ENCODE data around the gene PRDM13. TPM values are rescaled to one million over a fixed set of nuclear protein-coding genes. Genes with fewer than 3 reads are reported as not detected.
"Not testable (repeated sequence)": the region's sequence is repeated elsewhere in the genome, so short reads cannot be mapped to it uniquely, and the experiment has no call there.

The PRDM13 gene
- total RNA-seq, 2 donors from 2014 or later, result not detected

DNA sequence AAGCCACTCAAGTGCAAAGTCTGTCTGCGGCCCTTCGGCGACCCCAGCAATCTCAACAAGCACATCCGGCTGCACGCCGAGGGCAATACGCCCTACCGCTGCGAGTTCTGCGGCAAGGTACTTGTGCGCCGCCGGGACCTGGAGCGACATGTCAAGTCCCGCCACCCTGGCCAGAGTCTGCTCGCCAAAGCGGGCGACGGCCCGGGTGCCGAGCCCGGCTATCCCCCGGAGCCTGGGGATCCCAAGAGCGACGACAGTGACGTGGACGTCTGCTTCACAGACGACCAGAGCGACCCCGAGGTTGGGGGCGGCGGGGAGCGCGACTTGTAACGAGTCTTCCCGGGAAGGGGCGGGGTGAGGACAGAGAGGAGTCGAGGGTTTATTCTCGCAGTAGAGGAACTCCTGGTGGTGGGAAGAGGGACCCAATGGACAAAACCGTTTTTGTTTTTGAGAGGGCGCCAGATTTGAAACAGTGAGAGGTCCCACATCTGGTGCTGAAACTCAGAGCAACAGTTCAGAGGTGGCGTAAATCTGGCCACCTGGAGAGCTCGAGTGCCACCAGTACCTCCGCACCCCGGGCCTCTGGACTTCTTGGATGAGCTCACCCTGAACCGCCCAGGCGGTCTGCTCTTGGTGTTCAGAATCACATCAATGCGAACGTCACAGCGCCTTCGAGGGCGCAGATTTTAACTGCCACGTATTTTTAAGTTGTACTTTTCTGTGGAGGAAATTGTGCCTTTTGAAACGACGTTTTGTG is 8.0 kb downstream of the PRDM13 start:
- ATAC-seq, result no peak
- intact Hi-C loops (cut with DNase I), result no loop called here
- no peak for DNase-seq

DNA sequence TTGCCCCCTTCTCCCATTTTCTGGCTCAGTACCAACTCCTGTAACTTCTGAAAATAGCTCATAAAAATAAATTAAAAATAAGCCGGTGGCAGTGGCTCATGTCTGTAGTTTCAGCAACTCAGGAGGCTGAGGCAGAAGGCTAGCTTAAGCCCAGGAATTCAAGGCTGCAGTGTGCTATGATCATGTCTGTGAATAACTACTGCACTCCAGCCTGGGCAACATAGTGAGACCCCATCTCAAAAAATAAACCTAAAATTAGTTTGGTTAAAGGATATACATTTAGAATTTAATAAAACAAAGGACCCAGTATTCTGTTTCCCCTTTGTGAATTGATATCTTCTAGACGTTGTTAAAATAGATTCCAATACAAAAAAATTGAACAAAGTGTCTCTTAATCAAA is 10.5 kb downstream of the PRDM13 start:
- ATAC-seq (no peak), DNase-seq (no peak)
- intact Hi-C loops (cut with DNase I), result no loop called here

DNA sequence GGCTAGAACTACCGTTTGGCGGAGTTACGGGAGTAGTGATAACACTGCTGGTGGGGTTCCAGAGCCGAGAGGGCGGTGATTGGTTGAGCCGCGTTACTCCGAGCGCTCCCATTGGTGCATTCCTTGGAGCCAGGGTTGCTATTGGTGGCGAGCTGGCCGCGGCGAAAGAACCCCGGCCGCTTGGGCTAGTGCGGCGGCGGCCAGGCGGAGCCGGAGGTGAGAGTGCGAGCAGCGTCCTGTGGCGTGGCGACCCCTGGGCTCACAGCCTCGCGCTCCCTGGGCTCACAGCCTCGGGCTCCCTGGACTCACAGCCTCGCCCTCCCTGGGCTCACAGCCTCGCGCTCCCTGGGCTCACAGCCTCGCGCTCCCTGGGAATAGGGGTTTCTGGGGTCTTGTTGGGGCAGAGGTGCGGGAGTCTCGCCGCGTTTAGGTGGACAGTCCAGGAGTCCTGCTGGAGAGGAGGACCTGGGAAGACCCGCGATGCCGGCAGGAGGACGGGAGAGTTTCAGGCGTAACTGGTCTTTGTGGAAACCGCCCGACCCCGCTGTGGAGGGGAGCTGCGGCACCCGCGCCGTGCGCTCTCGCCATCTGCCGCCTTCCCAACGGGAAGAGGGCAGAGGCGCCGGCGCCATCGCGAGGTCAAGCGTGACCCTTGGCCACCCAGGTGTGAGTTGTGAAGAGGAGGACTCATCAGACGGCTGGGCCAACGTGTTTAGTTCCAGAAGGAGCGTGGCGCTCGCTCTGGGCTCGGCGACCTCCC is 12.2 kb downstream of the PRDM13 start:
- DNase-seq, result no peak
- ATAC-seq, result no peak
- intact Hi-C loops (cut with DNase I), result no loop called here

DNA sequence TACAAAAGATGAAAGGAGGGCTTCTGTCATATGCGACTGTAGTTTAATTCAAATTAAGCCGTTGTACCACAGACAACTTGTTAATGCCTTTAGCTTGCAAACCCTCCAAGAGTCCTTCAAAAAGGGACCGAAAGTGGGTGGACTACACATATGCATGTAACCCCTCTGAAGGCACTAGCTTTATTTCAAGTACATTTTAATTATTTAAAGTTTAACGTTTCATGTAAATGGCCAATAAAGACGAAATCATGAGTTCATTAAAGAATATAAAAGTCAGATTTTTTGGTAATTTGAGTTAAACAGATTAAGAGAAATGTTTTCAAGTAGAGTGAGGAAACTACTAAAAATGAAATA is 12.8 kb downstream of the PRDM13 start:
- no peak for DNase-seq
- intact Hi-C loops (cut with DNase I), result no loop called here
- ATAC-seq, result no peak

DNA sequence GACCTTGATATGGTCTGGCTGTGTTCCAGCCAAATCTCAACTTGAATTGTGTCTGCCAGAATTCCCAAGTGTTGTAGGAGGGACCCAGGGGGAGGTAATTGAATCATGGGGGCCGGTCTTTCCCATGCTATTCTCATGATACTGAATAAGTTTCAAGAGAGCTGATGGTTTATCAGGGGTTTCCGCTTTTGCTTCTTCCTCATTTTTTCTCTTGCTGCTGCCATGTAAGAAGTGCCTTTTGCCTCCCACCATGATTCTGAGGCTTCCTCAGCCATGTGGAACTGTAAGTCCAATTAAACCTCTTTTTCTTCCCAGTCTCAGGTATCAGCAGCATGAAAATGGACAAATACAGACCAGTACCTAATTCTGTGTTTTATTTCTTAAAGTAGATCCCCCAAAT is 15.4 kb downstream of the PRDM13 start:
- DNase-seq; ATAC-seq; intact Hi-C loops (cut with DNase I): not testable (repeated sequence)

DNA sequence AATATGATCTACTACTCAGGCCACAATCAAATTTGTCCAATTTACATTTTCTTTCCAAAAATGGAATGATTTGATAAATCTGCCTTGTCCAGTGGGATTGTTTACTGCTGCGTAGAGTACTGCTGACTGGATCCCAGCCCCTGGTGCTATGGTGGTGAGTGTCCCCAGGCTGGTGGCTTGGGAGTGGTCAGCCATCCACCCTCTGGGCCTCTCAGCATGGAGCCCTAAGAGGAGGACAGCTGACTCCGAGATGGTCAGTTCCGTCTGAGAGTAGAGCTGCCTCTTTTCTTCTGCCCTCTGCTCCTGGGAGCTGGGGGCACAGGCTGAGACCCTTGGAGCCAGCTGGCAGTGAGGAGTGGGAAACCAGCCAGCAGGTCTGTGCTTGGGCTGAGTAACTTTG is 22.7 kb downstream of the PRDM13 start:
- intact Hi-C loops (cut with DNase I), result no loop called here
- no peak for DNase-seq
- no peak for ATAC-seq

DNA sequence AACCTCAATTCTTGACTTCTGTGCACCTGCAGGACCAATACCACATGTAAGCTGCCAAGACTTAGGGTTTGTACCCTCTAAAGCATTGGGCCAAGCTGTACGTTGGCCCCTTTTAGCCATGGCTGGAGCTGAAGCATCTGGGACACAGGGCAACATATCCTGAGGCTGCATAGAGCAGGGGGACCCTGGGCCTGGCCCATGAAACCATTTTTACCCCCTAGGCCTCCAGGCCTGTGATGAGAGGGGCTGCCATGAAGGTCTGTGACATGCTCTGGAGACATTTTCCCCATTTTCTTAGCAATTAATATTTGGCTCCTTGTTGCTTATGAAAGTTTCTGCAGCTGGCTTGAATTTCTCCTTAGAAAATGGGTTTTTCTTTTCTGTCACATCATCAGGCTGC is 31.0 kb downstream of the PRDM13 start:
- intact Hi-C loops (cut with DNase I), result no loop called here
- ATAC-seq, result no peak
- DNase-seq, result no peak

DNA sequence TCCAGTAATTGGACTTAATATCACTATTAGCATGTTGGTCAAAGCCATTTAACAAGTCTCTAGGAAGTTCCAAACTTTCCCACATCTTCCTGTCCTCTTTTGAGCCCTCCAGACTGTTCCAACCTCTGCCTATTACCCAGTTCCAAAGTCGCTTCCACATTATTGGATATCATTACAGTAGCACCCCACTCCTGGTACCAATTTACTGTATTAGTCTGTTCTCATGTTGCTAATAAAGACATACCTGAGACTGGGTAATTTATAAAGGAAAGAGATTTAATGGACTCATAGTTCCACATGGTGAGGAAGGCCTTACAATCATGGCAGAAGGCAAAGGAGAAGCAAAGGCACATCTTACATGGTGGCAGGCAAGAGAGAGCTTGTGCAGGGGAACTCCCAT is 31.7 kb downstream of the PRDM13 start:
- DNase-seq; intact Hi-C loops (cut with DNase I); ATAC-seq: not testable (repeated sequence)

DNA sequence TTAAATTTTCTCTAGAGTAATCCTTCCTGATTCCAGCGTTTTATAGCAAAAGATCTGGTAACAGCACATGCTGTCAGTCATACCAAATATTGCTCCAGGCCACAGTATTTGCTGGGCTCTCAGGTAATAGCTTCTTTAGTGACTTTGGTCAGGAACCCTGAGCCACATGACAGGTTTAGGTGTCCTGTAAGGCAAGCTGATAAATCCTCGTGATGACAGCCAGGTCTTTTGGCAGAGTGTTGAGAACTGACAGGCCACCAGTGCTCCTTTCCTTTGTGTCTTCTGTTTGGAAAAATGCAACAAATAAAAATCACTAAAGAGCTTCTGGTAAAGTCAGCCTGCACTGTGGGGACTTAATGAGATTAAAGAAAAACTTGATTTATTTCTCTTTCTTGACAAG is 34.6 kb downstream of the PRDM13 start:
- no peak for DNase-seq
- intact Hi-C loops (cut with DNase I), result no loop called here
- no peak for ATAC-seq

DNA sequence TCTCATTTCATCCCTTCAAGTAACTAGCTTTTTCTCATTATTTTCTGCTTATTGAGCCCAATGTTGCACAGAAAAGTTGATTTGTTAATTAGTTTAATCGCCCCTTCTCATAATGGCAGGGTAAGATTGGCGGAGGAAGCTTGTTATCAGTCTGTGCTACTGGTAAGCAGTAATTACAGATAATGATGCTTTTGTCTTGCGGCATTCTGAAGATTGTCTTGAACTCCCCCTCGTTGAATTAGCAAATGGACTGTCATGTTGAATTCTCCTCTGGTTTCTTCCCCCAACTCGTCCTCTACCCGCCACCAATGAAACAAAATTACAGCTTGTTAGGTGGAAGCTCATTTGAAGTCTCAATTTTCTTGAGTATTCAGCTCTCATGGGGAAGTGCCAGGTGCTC is 39.4 kb downstream of the PRDM13 start:
- ATAC-seq (no peak), DNase-seq (no peak)
- intact Hi-C loops (cut with DNase I), result no loop called here

DNA sequence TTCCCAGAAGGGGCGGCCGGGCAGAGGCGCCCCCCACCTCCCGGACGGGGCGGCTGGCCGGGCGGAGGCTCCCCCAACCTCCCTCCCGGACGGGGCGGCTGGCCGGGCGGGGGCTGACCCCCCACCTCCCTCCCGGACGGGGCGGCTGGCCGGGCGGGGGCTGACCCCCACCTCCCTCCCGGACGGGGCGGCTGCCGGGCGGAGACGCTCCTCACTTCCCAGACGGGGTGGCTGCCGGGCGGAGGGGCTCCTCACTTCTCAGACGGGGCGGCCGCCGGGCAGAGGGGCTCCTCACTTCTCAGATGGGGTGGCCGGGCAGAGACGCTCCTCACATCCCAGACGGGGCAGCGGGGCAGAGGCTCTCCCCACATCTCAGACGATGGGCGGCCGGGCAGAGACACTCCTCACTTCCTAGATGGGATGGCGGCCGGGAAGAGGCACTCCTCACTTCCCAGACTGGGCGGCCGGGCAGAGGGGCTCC is 43.5 kb downstream of the PRDM13 start:
- DNase-seq; ATAC-seq; intact Hi-C loops (cut with DNase I): not testable (repeated sequence)

DNA sequence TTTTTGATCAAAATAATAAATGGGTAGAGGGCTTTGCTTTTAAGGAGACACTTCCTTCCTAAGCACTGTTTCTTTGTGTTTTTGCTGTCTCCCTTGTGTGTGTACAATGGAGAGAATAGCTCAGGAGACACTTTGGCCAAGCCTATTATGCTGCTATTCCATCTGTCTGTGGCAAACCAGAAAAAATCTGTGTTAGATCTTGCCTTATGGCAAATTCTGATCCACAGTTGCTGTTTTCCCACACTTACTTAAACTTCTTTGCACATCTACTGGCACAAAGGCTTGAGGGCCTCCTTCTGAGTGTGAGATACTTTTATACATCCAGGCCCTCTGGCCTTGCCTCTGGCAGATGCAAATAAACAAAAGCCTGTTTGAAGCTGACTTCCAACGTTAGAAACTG is 53.6 kb downstream of the PRDM13 start:
- ATAC-seq (no peak), DNase-seq (no peak)

DNA sequence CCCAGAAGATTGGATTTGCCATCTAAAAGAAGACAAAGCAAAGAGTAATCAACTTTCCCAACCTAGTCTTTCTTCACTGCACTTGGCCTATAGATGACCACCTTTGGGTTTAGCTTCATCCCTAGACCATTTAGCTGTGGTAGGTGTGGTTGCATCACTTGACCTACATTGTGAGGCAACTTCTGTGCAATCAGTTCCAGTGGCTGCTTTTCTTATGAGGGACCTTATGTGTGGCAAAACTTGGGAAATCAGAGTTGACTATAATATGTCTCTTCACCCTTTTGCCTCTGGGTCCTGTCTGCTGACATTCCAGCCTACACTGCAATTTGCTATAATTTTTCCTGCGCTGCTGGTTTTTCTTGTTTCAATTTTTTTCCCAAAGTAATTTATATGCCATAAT is 55.2 kb downstream of the PRDM13 start:
- intact Hi-C loops (cut with DNase I), result no loop called here
- DNase-seq (no peak), ATAC-seq (no peak)

More for the DNA sequence above, 53.6 kb downstream of the PRDM13 start:
- intact Hi-C loops (cut with DNase I), result no loop called here

DNA sequence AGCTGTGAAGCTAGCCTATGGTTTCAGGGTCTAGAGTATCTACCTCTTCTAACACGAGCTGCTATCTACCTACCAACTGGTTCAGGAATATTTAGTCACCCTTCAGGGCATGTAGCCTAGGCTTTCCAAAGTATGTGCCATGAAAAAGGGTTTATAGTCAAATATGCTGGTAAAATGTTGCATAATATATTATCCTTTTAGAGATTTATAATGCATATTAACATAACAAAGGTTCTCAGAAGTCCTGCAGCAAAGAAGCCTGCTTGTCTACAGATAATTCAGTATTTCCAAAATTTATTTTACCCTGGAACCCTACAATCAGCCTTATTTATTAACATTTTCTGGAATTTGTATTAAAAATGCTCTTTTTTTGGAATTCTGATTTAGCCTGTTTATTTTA is 56.0 kb downstream of the PRDM13 start:
- no peak for DNase-seq
- no peak for ATAC-seq
- intact Hi-C loops (cut with DNase I), result no loop called here

Other genes starting within 250 kb of the PRDM13 start
- 10 to 100 TPM; 24.1 to 25.2 TPM for gene COQ3, start 212.6 kb upstream of the PRDM13 start, total RNA-seq
- 10 to 100 TPM; 47.7 to 57.3 TPM for gene PNISR, start 181.5 kb upstream of the PRDM13 start, total RNA-seq
- 1 to 10 TPM; 9.4 to 9.8 TPM for gene USP45, start 91.4 kb upstream of the PRDM13 start, total RNA-seq
- gene CCNC, start 38.2 kb upstream of the PRDM13 start, total RNA-seq, result 10 to 100 TPM; 20.6 to 28.9 TPM

Data from left cardiac atrium (tissue), 4 donors.